ENCODE measurements around the gene NEURL4.
"Not testable (repeated sequence)": the region's sequence is repeated elsewhere in the genome, so short reads cannot be mapped to it uniquely, and the experiment has no call there.

The NEURL4 gene

DNA sequence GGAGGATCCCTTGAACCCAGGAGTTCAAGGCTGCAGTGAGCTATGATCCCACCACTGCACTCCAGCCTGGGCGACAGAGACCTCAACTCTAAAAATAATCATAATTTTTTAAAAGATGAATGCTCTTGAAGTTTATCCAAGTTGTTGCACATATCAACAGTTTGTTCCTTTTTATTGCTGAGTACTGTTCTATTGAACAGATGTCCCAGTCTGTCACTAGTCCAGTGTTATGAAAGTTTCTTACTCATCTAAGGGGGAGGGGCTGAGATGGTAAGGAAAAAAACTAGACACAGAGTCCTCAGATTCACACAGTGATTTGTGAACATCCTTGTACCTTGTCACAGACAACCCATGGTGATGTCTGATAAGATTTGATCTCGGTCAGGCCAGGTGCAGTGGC lies 11.0 kb upstream of the NEURL4 start:
- no peak overlapping the region for H3K9ac ChIP-seq (ENCODE audit: low read depth, low read length)
- no peaks in the 10 kb centered on the region for H3K9me3 ChIP-seq (ENCODE audit: insufficient read depth, low read length, severe bottlenecking)
- H3K36me3 ChIP-seq (ENCODE audit: insufficient read depth, low read length): peaks cover 23% of the 10 kb centered on the region
- peaks cover 28% of the 10 kb centered on the region for H3K4me1 ChIP-seq (ENCODE audit: insufficient read depth, low read length)
- H2AFZ ChIP-seq (ENCODE audit: low read depth, low read length): no peak overlapping the region
- peaks cover 30% of the 10 kb centered on the region for H3K79me2 ChIP-seq (ENCODE audit: insufficient read depth, low read length)
- no peaks in the 10 kb centered on the region for H3K27me3 ChIP-seq (ENCODE audit: insufficient read depth, low read length, poor library complexity)
- H3K4me2 ChIP-seq (ENCODE audit: insufficient read depth, low read length): no peak overlapping the region
- DNase-seq: no peak
- no peak for ATAC-seq (ENCODE audit: insufficient read depth, low read depth)
- no peaks in the 10 kb centered on the region; the same call in 1 of the 2 replicates for H4K20me1 ChIP-seq (ENCODE audit: insufficient read depth, low read length)
- H3K27ac ChIP-seq (ENCODE audit: low read length): no peak overlapping the region
- no peak overlapping the region for H3K4me3 ChIP-seq (ENCODE audit: low read depth in 1 of 2, low read length in 2 of 2)
- TF ChIP-seq, protein P1, sequence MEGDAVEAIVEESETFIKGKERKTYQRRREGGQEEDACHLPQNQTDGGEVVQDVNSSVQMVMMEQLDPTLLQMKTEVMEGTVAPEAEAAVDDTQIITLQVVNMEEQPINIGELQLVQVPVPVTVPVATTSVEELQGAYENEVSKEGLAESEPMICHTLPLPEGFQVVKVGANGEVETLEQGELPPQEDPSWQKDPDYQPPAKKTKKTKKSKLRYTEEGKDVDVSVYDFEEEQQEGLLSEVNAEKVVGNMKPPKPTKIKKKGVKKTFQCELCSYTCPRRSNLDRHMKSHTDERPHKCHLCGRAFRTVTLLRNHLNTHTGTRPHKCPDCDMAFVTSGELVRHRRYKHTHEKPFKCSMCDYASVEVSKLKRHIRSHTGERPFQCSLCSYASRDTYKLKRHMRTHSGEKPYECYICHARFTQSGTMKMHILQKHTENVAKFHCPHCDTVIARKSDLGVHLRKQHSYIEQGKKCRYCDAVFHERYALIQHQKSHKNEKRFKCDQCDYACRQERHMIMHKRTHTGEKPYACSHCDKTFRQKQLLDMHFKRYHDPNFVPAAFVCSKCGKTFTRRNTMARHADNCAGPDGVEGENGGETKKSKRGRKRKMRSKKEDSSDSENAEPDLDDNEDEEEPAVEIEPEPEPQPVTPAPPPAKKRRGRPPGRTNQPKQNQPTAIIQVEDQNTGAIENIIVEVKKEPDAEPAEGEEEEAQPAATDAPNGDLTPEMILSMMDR (IDR thresholded peaks at IDR 0.05; ENCODE audit: borderline replicate concordance, extremely low read depth, low read length, poor library complexity, severe bottlenecking): no peak
- TF ChIP-seq EZH2 (IDR thresholded peaks at IDR 0.05; ENCODE audit: borderline replicate concordance, low read depth, low read length, severe bottlenecking): no peak

GRCh38 chr17:7337600-7337999 lies 8.5 kb upstream of the NEURL4 start:
- not testable (repeated sequence) for DNase-seq; H3K27me3 ChIP-seq (ENCODE audit: insufficient read depth, low read length, poor library complexity); H3K9me3 ChIP-seq (ENCODE audit: insufficient read depth, low read length, severe bottlenecking); H2AFZ ChIP-seq (ENCODE audit: low read depth, low read length); H4K20me1 ChIP-seq (ENCODE audit: insufficient read depth, low read length); ATAC-seq (ENCODE audit: insufficient read depth, low read depth)
- peak overlapping the region; percentile 69 for H3K9ac ChIP-seq (ENCODE audit: low read depth, low read length)
- peaks cover 35% of the 10 kb centered on the region for H3K4me1 ChIP-seq (ENCODE audit: insufficient read depth, low read length)
- peaks cover 31% of the 10 kb centered on the region for H3K79me2 ChIP-seq (ENCODE audit: insufficient read depth, low read length)
- H3K4me3 ChIP-seq (ENCODE audit: low read depth in 1 of 2, low read length in 2 of 2): peak overlapping the region in 1 of 2 experiments; percentile 60; a peak in 2 of 4 replicates
- H3K36me3 ChIP-seq (ENCODE audit: insufficient read depth, low read length): peaks cover 14% of the 10 kb centered on the region
- peak overlapping the region; percentile 98 for H3K27ac ChIP-seq (ENCODE audit: low read length)
- H3K4me2 ChIP-seq (ENCODE audit: insufficient read depth, low read length): peak overlapping the region; percentile 81

- H2AFZ ChIP-seq (ENCODE audit: low read depth, low read length): peak within 1 kb of the TSS; percentile 52
- DNase-seq (peak; percentile 97), ATAC-seq (ENCODE audit: insufficient read depth, low read depth) (peak; percentile 91)
These were observed 7.4 kb upstream of the NEURL4 start, which contains the start of gene ACAP1 for GRCh38 chr17:7336240-7337175. ACAP1 (plus strand) TSS chr17:7336529; CDS start chr17:7336735, 206 bp downstream.

GRCh38 chr17:7335765-7336164 lies 6.6 kb upstream of the NEURL4 start:
- Histone ChIP-seq H3K4me2 (ENCODE audit: insufficient read depth, low read length) (peak overlapping the region; percentile 81), H2AFZ (ENCODE audit: low read depth, low read length) (peak overlapping the region; percentile 52; the same call in 1 of the 2 replicates), H3K4me3 (ENCODE audit: low read depth in 1 of 2, low read length in 2 of 2) (peak overlapping the region; percentile 1 to 60; a peak in 3 of 4 replicates), H3K79me2 (ENCODE audit: insufficient read depth, low read length) (peaks cover 30% of the 10 kb centered on the region), H3K9ac (ENCODE audit: low read depth, low read length) (peak overlapping the region; percentile 69), H3K27ac (ENCODE audit: low read length) (peak overlapping the region; percentile 98), H3K4me1 (ENCODE audit: insufficient read depth, low read length) (peaks cover 38% of the 10 kb centered on the region)
- ATAC-seq (ENCODE audit: insufficient read depth, low read depth); H3K9me3 ChIP-seq (ENCODE audit: insufficient read depth, low read length, severe bottlenecking); H3K27me3 ChIP-seq (ENCODE audit: insufficient read depth, low read length, poor library complexity); H3K36me3 ChIP-seq (ENCODE audit: insufficient read depth, low read length); DNase-seq; H4K20me1 ChIP-seq (ENCODE audit: insufficient read depth, low read length): not testable (repeated sequence)

More at GRCh38 chr17:7336240-7337175, 7.4 kb upstream of the NEURL4 start, which contains the start of gene ACAP1:
- Histone ChIP-seq H3K9ac (ENCODE audit: low read depth, low read length) (peak within 1 kb of the TSS; percentile 69), H3K27ac (ENCODE audit: low read length) (peak within 1 kb of the TSS; percentile 98), H4K20me1 (ENCODE audit: insufficient read depth, low read length) (no peaks in the 10 kb centered on the region), H3K4me2 (ENCODE audit: insufficient read depth, low read length) (peak within 1 kb of the TSS; percentile 81), H3K36me3 (ENCODE audit: insufficient read depth, low read length) (peaks cover 5% of the 10 kb centered on the region), H3K79me2 (ENCODE audit: insufficient read depth, low read length) (peaks cover 31% of the 10 kb centered on the region), H3K9me3 (ENCODE audit: insufficient read depth, low read length, severe bottlenecking) (no peaks in the 10 kb centered on the region), H3K4me1 (ENCODE audit: insufficient read depth, low read length) (peaks cover 35% of the 10 kb centered on the region), H3K4me3 (ENCODE audit: low read depth in 1 of 2, low read length in 2 of 2) (peak within 1 kb of the TSS; percentile 30 to 60), H3K27me3 (ENCODE audit: insufficient read depth, low read length, poor library complexity) (no peaks in the 10 kb centered on the region)
- no peak for TF ChIP-seq EZH2 (IDR thresholded peaks at IDR 0.05; ENCODE audit: borderline replicate concordance, low read depth, low read length, severe bottlenecking)
- TF ChIP-seq, protein P1 (IDR thresholded peaks at IDR 0.05; ENCODE audit: borderline replicate concordance, extremely low read depth, low read length, poor library complexity, severe bottlenecking): no peak

Measured in DND-41 (cell line).